DMS 273 (cell line): Measurements from ENCODE around the gene RNF223.

ENCODE experiments used
- DNase-seq: peaks from one replicate; lab custom pipeline; 2025; ENCODE audit not compliant: unreplicated experiment; lab: John Stamatoyannopoulos, UW

RNF223 gene

DNA sequence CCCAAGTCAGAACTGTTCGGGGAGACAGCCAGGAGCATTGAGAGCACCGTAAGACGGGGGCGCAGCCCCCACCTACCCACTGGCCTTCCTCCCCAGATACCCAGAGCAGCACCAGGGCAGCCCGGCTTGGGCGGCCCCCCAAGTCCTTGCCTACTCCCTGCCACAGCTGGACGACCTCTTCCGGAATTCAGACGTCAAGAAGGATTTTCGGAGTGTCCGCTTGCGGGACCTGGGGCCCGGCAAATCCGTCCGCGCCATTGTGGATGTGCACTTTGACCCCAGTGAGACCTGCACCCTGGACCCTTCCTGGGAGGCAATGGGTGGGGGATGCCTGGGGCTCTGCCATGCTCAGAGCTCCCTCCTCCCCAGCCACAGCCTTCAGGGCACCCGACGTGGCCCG is 26.7 kb downstream of the RNF223 start:
- no peak for DNase-seq

- DNase-seq, result no peak
Observed at GRCh38 chr1:1046767-1047166, 27.3 kb downstream of the RNF223 start.

GRCh38 chr1:1046243-1046642 is 27.9 kb downstream of the RNF223 start:
- no peak for DNase-seq

DNA sequence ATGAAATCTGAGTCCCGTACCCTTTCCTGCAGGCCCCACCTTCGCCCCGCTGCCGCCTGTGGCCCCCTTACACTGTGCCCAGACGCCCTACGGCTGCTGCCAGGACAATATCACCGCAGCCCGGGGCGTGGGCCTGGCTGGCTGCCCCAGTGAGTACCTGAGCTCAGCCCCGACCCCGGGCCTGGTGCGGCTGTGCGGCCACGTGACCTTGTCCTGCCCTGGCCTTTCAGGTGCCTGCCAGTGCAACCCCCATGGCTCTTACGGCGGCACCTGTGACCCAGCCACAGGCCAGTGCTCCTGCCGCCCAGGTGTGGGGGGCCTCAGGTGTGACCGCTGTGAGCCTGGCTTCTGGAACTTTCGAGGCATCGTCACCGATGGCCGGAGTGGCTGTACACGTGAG is 29.0 kb downstream of the RNF223 start:
- DNase-seq, result no peak

GRCh38 chr1:1044455-1045078 is 29.5 kb downstream of the RNF223 start:
- no peak for DNase-seq

- DNase-seq, result no peak
Observed at GRCh38 chr1:1043921-1044320, 30.2 kb downstream of the RNF223 start.

- DNase-seq, result no peak
Observed at GRCh38 chr1:1043411-1043810, 30.7 kb downstream of the RNF223 start.

GRCh38 chr1:1042835-1043234 is 31.3 kb downstream of the RNF223 start:
- DNase-seq, result no peak

- no peak for DNase-seq
Observed at GRCh38 chr1:1041873-1042272, 32.2 kb downstream of the RNF223 start.

GRCh38 chr1:1041092-1041523 is 33.0 kb downstream of the RNF223 start:
- no peak for DNase-seq

- DNase-seq, result peak; percentile 86
Observed at GRCh38 chr1:1040004-1040991, 33.8 kb downstream of the RNF223 start.

- DNase-seq, result no peak
Observed at GRCh38 chr1:1039145-1039910, 34.8 kb downstream of the RNF223 start.

DNA sequence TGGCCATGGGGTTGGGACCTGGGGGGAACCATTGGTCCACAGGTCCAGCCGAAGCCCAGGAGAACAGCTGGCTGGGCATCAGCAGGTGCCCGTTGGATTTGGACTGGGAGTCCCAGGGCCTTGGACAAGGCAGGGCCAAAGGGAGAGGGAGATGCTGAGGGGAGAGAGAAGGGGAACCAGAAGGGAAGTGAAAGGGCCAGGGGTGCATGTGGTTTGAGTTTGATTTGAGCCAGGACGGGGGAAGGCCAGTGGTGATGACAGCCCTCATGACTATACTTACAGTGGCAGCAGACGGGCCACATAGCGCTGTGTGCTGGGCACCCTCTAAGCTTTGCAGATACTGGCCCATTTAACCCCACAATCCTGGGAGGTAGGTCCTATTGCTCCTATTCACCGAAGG is 35.4 kb downstream of the RNF223 start:
- no peak for DNase-seq

- no peak for DNase-seq
Observed at GRCh38 chr1:1037366-1038327, 36.5 kb downstream of the RNF223 start.

DNA sequence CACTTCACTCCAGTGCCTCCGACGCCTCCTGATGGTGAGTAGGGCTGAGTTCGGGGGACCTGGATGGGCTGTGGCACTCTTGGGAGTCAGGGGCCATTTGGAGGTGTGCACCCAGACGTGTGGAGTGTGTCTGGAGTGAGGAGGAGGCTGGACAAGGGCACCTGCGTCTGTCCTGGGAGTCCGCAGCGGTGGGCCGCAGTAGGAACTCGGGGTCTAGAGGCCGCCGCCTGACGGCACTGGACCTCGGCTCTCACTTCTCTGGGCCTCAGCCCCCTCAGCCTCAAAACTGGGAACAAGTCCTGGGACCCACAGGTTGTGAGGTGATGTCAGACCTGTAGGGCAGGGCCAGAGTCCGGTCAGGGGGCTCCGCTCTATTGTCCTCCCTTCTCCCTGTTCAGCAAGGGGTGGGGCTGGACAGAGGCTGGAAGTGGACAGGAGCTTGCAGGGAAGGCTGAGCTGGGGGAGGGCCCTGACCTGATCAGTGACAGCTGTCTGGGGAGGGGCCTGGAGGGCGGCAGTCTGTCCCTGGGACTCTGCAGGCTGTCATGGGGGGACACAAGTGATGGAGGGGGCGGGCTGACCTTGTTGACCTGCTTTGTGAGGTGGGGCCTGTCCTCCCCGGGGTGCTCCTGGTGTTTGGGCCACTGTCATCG is 38.7 kb downstream of the RNF223 start:
- DNase-seq, result peak; percentile 34

- DNase-seq, result no peak
Observed at GRCh38 chr1:1034439-1034781, 39.7 kb downstream of the RNF223 start.

DNA sequence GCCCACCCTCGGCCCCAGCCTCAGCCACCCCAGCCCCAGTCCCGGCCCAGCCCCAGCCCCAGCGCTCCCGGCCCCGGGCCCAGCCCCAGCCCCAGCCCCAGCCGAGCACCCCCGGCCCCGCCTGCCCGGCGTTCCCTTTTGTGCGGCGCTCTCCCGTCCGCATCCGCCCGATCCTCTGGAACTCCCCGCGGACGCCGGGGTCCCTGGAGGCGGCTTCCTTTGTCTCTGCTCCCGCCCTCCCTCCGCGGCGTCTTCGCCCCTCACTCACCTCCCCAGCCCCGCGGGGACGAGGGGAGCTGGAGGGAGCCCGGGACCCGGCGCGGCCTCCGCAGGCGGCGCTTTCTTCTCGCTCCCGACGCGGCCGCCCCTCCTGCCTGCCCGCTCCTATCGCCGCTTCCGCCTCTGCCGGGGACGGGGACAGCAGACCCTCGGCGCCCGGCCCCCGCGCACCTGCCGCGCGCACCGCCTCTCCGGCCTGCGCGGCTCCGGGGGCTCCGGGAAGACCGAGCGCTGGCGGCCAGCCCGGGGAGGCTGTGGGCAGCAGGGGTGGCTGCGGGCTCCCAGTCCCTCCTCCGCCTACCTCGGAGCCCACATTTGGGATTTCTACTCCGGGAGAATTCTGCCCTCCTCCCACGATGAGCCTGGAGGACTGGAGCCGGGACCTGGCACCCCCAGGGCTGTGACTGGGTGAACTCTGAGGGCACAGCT is 40.2 kb downstream of the RNF223 start:
- no peak for DNase-seq

DNA sequence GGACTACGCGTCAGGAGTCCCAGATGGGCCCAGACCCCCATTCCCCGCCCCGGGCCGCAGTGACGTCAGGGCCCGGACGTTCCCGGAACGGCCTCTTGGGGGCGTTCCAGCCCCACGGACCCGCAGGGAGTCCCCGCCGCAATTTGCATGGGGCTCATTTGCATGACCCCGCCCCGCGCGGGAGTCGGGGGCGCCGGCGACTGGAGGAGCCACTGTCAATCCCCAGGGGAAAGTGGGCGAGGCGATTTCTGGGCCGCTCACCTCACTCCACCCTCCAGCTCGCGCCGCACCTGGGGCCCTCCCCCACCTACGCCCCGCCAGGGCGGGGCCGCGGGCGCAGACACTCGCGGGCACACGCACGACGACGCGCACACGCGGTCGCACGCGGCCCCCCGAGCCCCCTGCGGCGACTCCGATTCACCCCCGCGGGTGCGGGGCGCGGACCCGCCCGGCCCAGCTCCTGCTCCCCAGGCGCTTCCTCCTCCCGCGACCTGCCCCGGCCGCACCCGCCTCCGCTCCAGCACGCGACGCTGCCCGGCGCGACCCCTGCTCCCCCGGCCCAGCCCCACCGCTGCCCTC is 41.0 kb downstream of the RNF223 start:
- peak; percentile 95 for DNase-seq

- peak; percentile 81 for DNase-seq
Observed at GRCh38 chr1:1032424-1032823, 41.7 kb downstream of the RNF223 start.
